H7 (cell line): ENCODE data around the gene DUSP10. TPM values are rescaled to one million over a fixed set of nuclear protein-coding genes. Genes with fewer than 3 reads are reported as not detected.
A peak's percentile ranks its signal among the peaks of the same experiment; 100 is the strongest.

Source experiments
- DNase-seq: peaks from one replicate; pipeline ENCODE4 v3.0.0; 2012
- H3K27me3 ChIP-seq: 2 replicates; pipeline ENCODE4 v1.6.0; 2011; ENCODE audit warnings: mild to moderate bottlenecking, low read length; ENCODE audit not compliant: control insufficient read depth, insufficient read depth
- H3K36me3 ChIP-seq: replicated peaks from 2 replicates; pipeline ENCODE4 v1.5.1; 2011; ENCODE audit warnings: low read length; ENCODE audit not compliant: control insufficient read depth, insufficient read depth
- H3K4me3 ChIP-seq: 2 replicates; pipeline ENCODE4 v1.5.1; 2011; ENCODE audit warnings: low read depth, mild to moderate bottlenecking, control low read depth, low read length, moderate library complexity; ENCODE audit not compliant: insufficient read depth
- total RNA-seq: library from RNA; depleted of rRNA; stranded (reverse); fragments of >200 nt; shearing (Covaris generic); gene quantifications from 2 replicates; pipeline ENCODE4 v1.2.3, GENCODE V29; 2014

Gene DUSP10
- total RNA-seq, 1 experiment from 2014 or later = 16.5 TPM

DNA sequence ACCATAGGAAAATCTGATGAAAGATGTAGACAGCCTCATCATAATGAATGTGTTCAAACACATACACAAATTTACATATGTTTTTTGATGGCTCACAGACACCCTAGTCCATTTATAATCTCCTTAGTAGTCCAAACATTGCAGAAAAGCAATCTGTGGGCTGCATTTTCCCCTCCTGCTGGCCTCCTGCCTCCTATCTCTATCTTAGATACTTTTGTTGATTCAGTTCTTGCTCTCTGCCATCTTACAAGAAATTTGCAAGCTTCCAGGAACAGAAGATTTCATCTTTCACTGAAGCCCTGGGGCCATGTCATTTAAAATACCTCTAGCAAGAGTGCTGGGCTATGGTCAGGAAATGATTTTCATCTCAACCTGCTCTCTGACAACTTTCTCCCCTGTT lies 50.6 kb downstream of the DUSP10 start:
- no peak for DNase-seq
- Histone ChIP-seq H3K36me3 (no peaks in the 10 kb centered on the region), H3K27me3 (no peaks in the 10 kb centered on the region), H3K4me3 (no peak overlapping the region)

DNA sequence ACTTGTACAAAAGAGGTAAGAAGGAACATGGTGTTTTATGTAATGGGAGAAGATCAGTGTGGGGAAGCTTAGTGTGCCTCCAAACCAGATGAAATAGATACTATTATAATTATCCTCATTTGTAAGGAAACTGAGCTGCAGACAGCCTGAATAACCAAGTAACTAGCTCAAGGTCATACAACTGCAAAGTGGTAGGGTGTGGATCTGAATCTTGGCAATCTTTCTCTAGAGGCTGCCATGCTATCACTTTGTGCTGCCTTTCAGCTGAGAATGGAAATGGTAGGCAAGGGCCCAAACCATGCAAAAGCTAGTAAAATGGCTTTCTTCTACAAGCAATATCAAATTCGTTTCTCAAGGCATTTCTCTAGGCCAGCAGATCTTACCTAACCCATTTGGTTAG lies 51.0 kb downstream of the DUSP10 start:
- DNase-seq = no peak
- no peaks in the 10 kb centered on the region for H3K36me3 ChIP-seq
- no peaks in the 10 kb centered on the region for H3K27me3 ChIP-seq
- no peak overlapping the region for H3K4me3 ChIP-seq

GRCh38 chr1:221689138-221689537 lies 52.8 kb downstream of the DUSP10 start:
- Histone ChIP-seq H3K27me3 (no peaks in the 10 kb centered on the region), H3K36me3 (no peaks in the 10 kb centered on the region), H3K4me3 (no peak overlapping the region)
- no peak for DNase-seq

GRCh38 chr1:221688488-221688843 lies 53.4 kb downstream of the DUSP10 start:
- Histone ChIP-seq H3K36me3 (no peaks in the 10 kb centered on the region), H3K27me3 (no peaks in the 10 kb centered on the region), H3K4me3 (no peak overlapping the region)
- DNase-seq = no peak

DNA sequence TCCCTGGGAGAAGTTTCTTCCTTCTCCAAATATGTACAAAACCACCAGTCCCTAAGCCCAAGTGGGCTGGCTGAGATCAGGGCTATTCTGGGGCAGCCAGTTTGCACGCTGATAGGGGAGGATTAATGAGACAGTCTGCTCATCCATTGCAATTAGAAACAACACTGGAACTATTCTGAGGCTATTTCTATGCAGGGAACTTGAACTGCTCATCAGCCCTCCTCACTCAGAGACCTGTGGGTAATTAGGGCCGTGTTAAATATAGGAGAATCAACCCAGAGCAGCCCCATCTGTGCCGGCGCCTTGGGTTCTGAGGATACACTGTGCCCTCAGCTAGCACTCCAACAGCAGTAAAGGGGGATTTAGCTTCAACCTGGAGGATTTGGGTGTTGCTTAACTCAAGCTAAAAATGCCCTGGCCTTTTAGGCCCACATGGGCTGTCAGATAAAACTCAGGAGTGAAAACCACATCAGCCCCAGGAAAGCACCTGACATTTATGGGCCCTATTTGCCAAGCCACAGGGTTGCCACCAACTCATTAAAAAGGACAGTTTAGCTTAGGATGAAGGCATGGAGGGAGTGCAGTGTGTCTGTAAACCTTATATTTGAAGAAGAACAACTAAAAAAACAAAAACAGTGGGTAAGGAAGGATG lies 53.9 kb downstream of the DUSP10 start:
- DNase-seq = no peak
- no peaks in the 10 kb centered on the region for H3K36me3 ChIP-seq
- H3K27me3 ChIP-seq = no peaks in the 10 kb centered on the region
- H3K4me3 ChIP-seq = no peak overlapping the region

DNA sequence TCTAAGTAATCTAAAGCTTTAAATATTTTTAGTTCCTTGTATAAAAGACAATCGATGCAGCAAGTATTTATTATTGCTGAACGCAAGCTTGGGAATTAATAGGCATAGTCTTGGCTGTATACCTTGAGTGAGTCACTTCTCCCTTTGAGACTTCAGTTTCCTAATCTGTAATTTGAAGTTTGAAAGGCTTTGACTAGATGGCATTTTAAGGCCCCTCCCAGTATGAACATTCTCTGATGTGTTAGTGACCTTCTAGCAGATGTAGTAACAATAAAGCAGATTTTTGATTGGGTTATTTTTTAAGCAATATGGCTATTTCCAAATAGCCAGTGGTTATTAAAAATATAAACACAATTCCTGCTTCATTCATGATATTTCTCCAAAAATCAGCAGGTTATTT lies 58.2 kb downstream of the DUSP10 start:
- DNase-seq = no peak

GRCh38 chr1:221680085-221680484 lies 61.8 kb downstream of the DUSP10 start:
- DNase-seq = no peak
- Histone ChIP-seq H3K27me3 (no peaks in the 10 kb centered on the region), H3K4me3 (no peak overlapping the region), H3K36me3 (no peaks in the 10 kb centered on the region)

More for the DNA sequence above, 58.2 kb downstream of the DUSP10 start:
- no peaks in the 10 kb centered on the region for H3K36me3 ChIP-seq
- H3K27me3 ChIP-seq = no peaks in the 10 kb centered on the region
- no peak overlapping the region for H3K4me3 ChIP-seq

GRCh38 chr1:221678014-221678413 lies 63.9 kb downstream of the DUSP10 start:
- Histone ChIP-seq H3K36me3 (no peaks in the 10 kb centered on the region), H3K4me3 (no peak overlapping the region), H3K27me3 (no peaks in the 10 kb centered on the region)
- DNase-seq = no peak

DNA sequence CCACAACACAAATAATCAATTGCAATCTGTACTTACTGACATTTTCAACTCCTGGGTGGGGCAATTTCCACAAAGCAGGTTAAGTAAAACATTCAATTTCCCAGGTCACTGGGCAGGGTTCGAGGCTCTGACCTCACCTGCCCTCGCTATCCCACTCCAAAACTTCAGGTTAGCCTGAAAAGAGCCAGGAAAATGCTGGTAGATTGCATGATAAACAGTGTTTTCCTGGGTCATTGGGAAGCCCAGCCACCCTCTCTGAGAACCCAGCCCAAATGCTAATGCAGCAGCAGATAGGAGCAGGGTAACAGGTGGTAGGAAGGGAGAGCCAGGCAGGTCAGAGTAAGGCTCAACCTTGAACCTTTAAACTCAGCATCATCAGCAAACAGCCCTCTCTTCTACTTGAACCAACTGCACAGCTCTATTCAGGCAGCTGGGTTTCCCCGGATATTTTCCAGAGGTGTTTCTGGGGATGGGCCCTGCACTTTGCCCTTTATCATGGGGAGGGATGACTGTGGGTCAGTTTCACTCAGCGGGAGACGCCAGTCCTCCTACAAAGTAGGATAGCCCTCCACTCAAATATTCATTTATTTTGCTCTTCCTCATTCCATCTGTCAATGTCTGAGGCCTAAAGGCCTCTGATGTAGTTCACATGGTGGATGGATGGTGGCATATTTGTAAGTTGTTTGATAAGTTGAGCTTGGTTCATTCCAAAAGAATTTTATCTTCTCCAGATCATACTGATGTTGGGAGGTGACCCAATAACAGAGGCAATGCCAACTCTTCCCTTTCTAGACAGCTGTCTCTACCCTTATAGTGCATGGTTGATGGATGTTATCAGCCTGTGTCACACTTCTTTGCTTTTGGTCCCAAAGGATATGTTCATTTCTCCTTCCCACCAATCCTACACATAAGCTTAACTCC lies 65.7 kb downstream of the DUSP10 start:
- Histone ChIP-seq H3K4me3 (no peak overlapping the region), H3K36me3 (no peaks in the 10 kb centered on the region), H3K27me3 (no peaks in the 10 kb centered on the region)
- no peak for DNase-seq

GRCh38 chr1:221672965-221673364 lies 68.9 kb downstream of the DUSP10 start:
- Histone ChIP-seq H3K27me3 (no peaks in the 10 kb centered on the region), H3K4me3 (no peak overlapping the region), H3K36me3 (no peaks in the 10 kb centered on the region)
- DNase-seq = no peak

GRCh38 chr1:221672239-221672645 lies 69.6 kb downstream of the DUSP10 start:
- H3K4me3 ChIP-seq = no peak overlapping the region
- no peak for DNase-seq
- no peaks in the 10 kb centered on the region for H3K27me3 ChIP-seq
- no peaks in the 10 kb centered on the region for H3K36me3 ChIP-seq

GRCh38 chr1:221670081-221670480 lies 71.8 kb downstream of the DUSP10 start:
- Histone ChIP-seq H3K4me3 (no peak overlapping the region), H3K27me3 (no peaks in the 10 kb centered on the region), H3K36me3 (no peaks in the 10 kb centered on the region)
- DNase-seq = no peak

DNA sequence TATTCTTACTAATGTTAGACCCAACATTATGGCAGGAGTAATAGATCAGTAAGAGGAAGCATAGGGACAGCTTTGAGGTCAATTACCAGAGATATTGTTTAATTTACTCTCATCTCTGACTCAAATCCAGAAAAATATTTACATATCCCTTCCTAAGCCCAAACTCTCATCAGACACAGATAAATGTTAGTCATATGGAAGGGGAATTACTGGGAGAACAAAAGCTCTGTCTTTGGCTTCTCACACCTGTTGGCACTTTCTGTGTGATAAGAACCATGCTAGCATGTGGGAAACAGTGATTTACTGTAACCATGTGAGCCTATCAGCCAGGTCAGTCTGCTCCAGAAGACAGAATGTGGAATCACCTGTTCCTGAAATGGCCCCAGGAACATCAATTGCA lies 72.4 kb downstream of the DUSP10 start:
- no peak for DNase-seq
- no peak overlapping the region for H3K4me3 ChIP-seq

DNA sequence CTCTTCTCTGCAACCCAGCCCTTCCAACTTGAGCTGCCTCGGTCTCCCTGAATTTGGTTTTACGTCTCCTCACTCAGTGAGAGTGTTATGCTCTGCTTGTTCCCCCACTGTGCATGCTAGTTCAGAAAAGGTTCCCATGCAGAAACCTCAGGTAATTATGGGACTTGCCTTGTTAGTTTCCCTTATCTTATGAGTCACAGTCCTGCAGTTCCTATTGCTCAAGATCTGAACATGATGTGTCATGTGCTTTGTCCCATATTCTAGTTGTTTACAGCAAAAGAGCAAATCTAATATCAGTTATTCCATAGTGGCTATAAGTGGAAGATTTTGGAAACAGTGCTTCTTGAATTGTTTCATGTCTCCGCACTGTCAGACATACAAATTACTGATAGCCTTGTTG lies 74.4 kb downstream of the DUSP10 start:
- DNase-seq = no peak
- no peak overlapping the region for H3K4me3 ChIP-seq
- no peaks in the 10 kb centered on the region for H3K36me3 ChIP-seq
- no peaks in the 10 kb centered on the region for H3K27me3 ChIP-seq

More for the DNA sequence above, 72.4 kb downstream of the DUSP10 start:
- Histone ChIP-seq H3K36me3 (no peaks in the 10 kb centered on the region), H3K27me3 (no peaks in the 10 kb centered on the region)

DNA sequence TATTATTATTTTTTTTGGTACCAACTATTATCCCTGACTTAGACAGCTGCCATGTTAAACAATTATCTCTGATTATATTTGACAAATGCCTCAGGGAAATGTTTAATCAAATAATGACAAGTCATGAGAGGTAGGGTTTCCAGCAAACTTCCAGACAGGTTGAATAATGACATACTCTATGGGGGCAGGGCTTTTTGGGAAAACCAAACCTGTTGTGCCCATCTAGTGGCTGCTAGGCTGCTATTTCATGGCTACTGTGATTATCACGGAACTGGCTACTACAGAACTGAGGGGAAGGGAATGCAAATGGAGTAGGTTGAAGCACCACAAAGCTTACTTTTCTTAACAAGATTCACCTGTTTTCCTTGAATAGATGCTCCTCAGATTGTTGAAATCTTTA lies 77.6 kb downstream of the DUSP10 start:
- DNase-seq = peak; percentile 10
- Histone ChIP-seq H3K4me3 (no peak overlapping the region), H3K27me3 (no peaks in the 10 kb centered on the region), H3K36me3 (no peaks in the 10 kb centered on the region)
